Spleen (tissue), 11 donors: ENCODE results near the gene TNKS1BP1. TPM values are rescaled to one million over a fixed set of nuclear protein-coding genes. Genes with fewer than 3 reads are reported as not detected.

Experiments
- DNase-seq: peaks from one replicate; pipeline ENCODE4 v3.0.0-alpha.2; 2020
- H3K27ac ChIP-seq, 8 donors: fragments of 200-600 bp; sonication (generic) in 7 of 8; 1 replicate in 4 of 8; 2 replicates in 4 of 8; pipeline versions ENCODE4 v1.5.0 to v1.8.0; 2016 to 2021; ENCODE audit warnings: inconsistent platforms in 4 of 8, mild to moderate bottlenecking in 4 of 8, moderate library complexity in 1 of 8
- H3K27me3 ChIP-seq, 7 donors: fragments of 200-600 bp; sonication (generic) in 6 of 7; replicated peaks in 1 of 7; 1 replicate in 4 of 7; 2 replicates in 3 of 7; pipeline versions ENCODE4 v1.5.0 to v1.8.0; 2016 to 2021; ENCODE audit warnings: inconsistent platforms in 3 of 7, mild to moderate bottlenecking in 1 of 7
- H3K36me3 ChIP-seq, 6 donors: fragments of 200-600 bp; sonication (generic) in 5 of 6; 1 replicate in 4 of 6; 2 replicates in 2 of 6; pipeline versions ENCODE4 v1.5.0 to v1.8.0; 2016 to 2021; ENCODE audit warnings: inconsistent platforms in 2 of 6
- H3K4me1 ChIP-seq, 6 donors: fragments of 200-600 bp; sonication (generic) in 5 of 6; 1 replicate in 3 of 6; 2 replicates in 3 of 6; pipeline versions ENCODE4 v1.5.0 to v1.8.0; 2016 to 2021; ENCODE audit warnings: inconsistent platforms in 3 of 6
- H3K4me3 ChIP-seq, 8 donors: fragments of 200-600 bp; sonication (generic) in 7 of 8; 1 replicate in 4 of 8; 2 replicates in 4 of 8; pipeline versions ENCODE4 v1.5.0 to v1.8.0; 2016 to 2021; ENCODE audit warnings: inconsistent platforms in 4 of 8, mild to moderate bottlenecking in 4 of 8, moderate library complexity in 2 of 8
- H3K9me3 ChIP-seq, 8 donors: fragments of 200-600 bp; sonication (generic) in 7 of 8; 1 replicate in 4 of 8; 2 replicates in 4 of 8; pipeline versions ENCODE4 v1.5.0 to v1.8.0; 2016 to 2021; ENCODE audit warnings: inconsistent platforms in 4 of 8
- POLR2A ChIP-seq, 3 donors: fragments of 450-650 bp; IDR thresholded peaks; one replicate each; pipeline ENCODE4 v1.5.1; 2017; ENCODE audit warnings: antibody characterized with exemption in 3 of 3, mild to moderate bottlenecking in 1 of 3
- POLR2AphosphoS5 ChIP-seq, 3 donors: sonication (generic); formaldehyde crosslinking; IDR thresholded peaks; one replicate each; pipeline ENCODE4 v1.5.1; 2017; ENCODE audit warnings: antibody characterized with exemption in 3 of 3
- WGBS, 5 donors: extraction: QIAGEN DNeasy Blood & Tissue Kit in 3 of 5; methylation state at CpG; one replicate each; pipeline versions ENCODE4 v1.1.5 to v1.1.7; 2013 to 2018; 5-methylcytosine and 5-hydroxymethylcytosine counted together
- intact Hi-C: fragments of 100-400 bp; cut with DNase I; formaldehyde crosslinking; loops from one replicate; pipeline ENCODE4 v1.15.0; 2023; ENCODE audit warnings: low total_unique reads
- polyA plus RNA-seq, 3 donors: library from polyadenylated mRNA; stranded (reverse); fragments of 200-250 nt; gene quantifications; one replicate each; pipeline ENCODE4 v1.2.1, GENCODE V29; 2013
- total RNA-seq, 7 donors: library from RNA; depleted of rRNA in 3 of 7; stranded (reverse); fragments of >200 nt in 3 of 7; fragmentation: NEBNext Ultra II Directional in 4 of 7; extraction: Animal tissue kit (Norgen Biotek cat#: 25700) in 4 of 7; gene quantifications; one replicate each; pipeline versions ENCODE4 v1.1.0 to v1.2.1, GENCODE V29; 2016 to 2021
- TF ChIP-seq, protein P1 (sequence below), 11 experiments: fragments of 200-600 bp in 7 of 11; fragments of 450-650 bp in 4 of 11; sonication (generic) in 4 of 11; IDR thresholded peaks in 8 of 11; conservative IDR thresholded peaks in 3 of 11; 1 replicate in 7 of 11; 2 replicates in 4 of 11; pipeline versions ENCODE4 v1.4.0 to v1.8.0; 2016 to 2021; ENCODE audit warnings: antibody characterized with exemption in 11 of 11, inconsistent platforms in 4 of 11, mild to moderate bottlenecking in 1 of 11
- donor health status: healthy with polysubstance abuse.
- donor health status: DM: no; HTN: no; CAD: no; lungs with moderate emphysema.
- donor health status: DM: no; HTN: no; CAD: no.
- donor health status: Bipolar disorder and iron deficiency.
- donor health status: healthy.
- donor health status: DM: no; HTN: no; CAD: no.
- donor health status: DM: yes; HTN: yes; CAD: no.

Gene TNKS1BP1
- total and polyA plus RNA-seq, 10 donors: 19.8 to 126 (median 48.2) TPM

DNA sequence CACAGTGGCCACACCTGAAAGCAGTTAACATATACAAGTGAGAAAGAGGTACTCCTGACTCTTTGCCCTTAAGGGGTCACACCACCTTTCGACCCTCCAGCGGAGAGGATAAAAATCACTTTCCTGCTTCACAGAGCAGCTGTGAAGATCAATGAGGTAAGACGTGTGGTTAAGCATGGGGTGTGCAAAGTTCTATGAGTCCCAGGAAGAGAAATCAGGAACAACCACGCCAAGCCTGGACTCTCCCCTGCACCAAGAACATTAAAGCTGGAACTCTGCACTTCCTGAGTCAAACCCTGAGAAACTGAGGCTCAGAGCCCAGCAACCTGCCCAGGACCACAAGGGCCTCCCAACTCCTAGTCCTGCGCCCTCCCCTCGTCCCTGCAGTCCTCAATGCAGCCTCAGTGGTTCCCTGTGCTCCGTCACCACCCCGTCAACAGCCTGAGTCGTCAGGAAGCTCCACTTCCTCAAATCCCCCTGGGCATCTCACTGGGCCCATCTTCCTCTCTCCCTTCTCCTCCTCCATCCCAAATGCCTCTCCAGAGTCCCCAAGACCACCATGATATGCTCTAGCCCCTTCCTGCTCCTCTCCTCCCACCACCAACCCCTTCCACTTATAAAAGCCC is 17.7 kb downstream of the TNKS1BP1 start:
- Histone ChIP-seq H3K27ac (no peak overlapping the region), H3K4me3 (peak overlapping the region in 1 of 8 donors; percentile 44), H3K27me3 (peaks cover 0 to 11% (median 0%) of the 10 kb centered on the region in 7 donors), H3K9me3 (no peaks in the 10 kb centered on the region), H3K4me1 (peaks cover 16 to 88% (median 53%) of the 10 kb centered on the region in 6 donors), H3K36me3 (peaks cover 0 to 46% (median 9%) of the 10 kb centered on the region in 6 donors)
- DNase-seq: no peak
- intact Hi-C loops: no loop called here
- TF ChIP-seq, protein P1, sequence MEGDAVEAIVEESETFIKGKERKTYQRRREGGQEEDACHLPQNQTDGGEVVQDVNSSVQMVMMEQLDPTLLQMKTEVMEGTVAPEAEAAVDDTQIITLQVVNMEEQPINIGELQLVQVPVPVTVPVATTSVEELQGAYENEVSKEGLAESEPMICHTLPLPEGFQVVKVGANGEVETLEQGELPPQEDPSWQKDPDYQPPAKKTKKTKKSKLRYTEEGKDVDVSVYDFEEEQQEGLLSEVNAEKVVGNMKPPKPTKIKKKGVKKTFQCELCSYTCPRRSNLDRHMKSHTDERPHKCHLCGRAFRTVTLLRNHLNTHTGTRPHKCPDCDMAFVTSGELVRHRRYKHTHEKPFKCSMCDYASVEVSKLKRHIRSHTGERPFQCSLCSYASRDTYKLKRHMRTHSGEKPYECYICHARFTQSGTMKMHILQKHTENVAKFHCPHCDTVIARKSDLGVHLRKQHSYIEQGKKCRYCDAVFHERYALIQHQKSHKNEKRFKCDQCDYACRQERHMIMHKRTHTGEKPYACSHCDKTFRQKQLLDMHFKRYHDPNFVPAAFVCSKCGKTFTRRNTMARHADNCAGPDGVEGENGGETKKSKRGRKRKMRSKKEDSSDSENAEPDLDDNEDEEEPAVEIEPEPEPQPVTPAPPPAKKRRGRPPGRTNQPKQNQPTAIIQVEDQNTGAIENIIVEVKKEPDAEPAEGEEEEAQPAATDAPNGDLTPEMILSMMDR (IDR thresholded peaks at IDR 0.05 in 8 of 11, conservative IDR thresholded peaks at IDR 0.05 in 3 of 11): no peak
- TF ChIP-seq POLR2AphosphoS5 (IDR thresholded peaks at IDR 0.05): peak in 2 of 3 donors; percentile 11 to 15
- 32 to 66% (median 39%) methylated on average over 9 of the region's 9 CpGs for WGBS, 5 donors

DNA sequence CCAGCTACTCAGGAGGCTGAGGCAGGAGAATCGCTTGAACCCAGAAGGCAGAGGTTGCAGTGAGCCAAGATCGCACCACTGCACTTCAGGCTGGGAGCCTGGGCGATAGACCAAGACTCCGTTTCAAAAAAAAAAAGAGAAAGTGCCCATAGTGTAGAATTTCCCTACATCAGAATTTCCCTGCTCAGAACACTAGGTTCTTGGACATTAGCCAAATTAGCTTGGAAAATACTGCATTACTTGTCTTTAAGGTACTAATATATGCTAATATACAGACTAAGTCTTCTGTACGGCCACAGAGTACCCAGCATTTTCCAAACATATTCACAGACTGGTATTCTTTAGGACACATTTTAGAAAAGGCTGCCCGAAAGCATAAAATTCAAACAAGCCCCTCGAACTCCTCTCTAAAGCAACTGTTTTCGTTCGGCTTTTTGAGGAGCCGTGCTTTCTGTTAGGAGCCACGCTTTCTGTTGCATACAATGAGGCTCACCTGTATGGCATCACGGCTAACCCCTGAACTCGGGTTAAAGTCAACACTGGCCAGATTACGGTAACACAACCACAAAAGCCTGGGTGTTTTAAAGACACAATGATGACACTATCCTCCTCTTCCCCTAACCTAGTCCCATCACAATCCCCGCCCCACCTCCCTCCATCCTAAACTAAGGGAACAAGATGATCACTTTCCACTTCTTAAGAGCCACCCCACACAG is 18.4 kb downstream of the TNKS1BP1 start:
- Histone ChIP-seq H3K4me3 (peak overlapping the region in 1 of 8 donors; percentile 44), H3K9me3 (no peaks in the 10 kb centered on the region), H3K4me1 (peaks cover 10 to 81% (median 46%) of the 10 kb centered on the region in 6 donors), H3K27ac (no peak overlapping the region), H3K36me3 (peaks cover 0 to 53% (median 17%) of the 10 kb centered on the region in 6 donors), H3K27me3 (peaks cover 0 to 3% (median 0%) of the 10 kb centered on the region in 7 donors)
- DNase-seq: no peak
- TF ChIP-seq, protein P1 (IDR thresholded peaks at IDR 0.05 in 8 of 11, conservative IDR thresholded peaks at IDR 0.05 in 3 of 11): no peak
- TF ChIP-seq POLR2A (IDR thresholded peaks at IDR 0.05) (no peak), POLR2AphosphoS5 (IDR thresholded peaks at IDR 0.05) (no peak)
- intact Hi-C loops: no loop called here
- WGBS, 5 donors: 88 to 94% (median 91%) methylated on average over 12 to 15 of the region's 15 CpGs

DNA sequence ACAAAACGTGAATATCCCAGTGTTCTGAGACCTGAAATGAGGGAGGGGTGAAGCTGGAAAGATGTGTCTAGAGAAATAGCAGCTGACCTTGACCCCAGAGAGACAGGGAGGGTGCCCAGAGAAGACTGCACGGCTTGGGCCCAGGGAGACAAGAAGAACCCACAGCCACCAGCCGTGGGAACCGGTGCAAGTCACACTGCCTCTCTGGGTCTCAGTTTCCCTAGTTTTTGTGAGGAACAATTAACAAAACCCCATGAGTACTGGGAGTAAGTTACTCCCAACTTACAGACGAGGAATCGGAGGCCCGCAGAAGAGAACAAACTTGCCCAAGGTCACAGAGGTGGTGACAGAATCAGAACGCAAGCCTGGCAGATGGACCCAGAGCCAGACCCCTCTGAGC is 19.2 kb downstream of the TNKS1BP1 start:
- no peak for DNase-seq
- 83 to 92% (median 85%) methylated on average over 8 of the region's 8 CpGs for WGBS, 5 donors
- Histone ChIP-seq H3K36me3 (peaks cover 0 to 61% (median 24%) of the 10 kb centered on the region in 6 donors), H3K4me3 (no peak overlapping the region), H3K27ac (peak overlapping the region in 1 of 8 donors; percentile 42), H3K4me1 (peaks cover 3 to 73% (median 38%) of the 10 kb centered on the region in 6 donors), H3K9me3 (no peaks in the 10 kb centered on the region), H3K27me3 (no peaks in the 10 kb centered on the region)
- intact Hi-C loops: no loop called here
- TF ChIP-seq, protein P1 (IDR thresholded peaks at IDR 0.05 in 8 of 11, conservative IDR thresholded peaks at IDR 0.05 in 3 of 11): no peak
- TF ChIP-seq POLR2A (IDR thresholded peaks at IDR 0.05) (no peak), POLR2AphosphoS5 (IDR thresholded peaks at IDR 0.05) (no peak)
